GM18511 (cell line): ENCODE data around the gene IQCE.

Experiments used
- ATAC-seq: cut with Tn5 transposase; IDR thresholded peaks from one replicate; pipeline ENCODE4 v1.9.1; 2021; ENCODE audit warnings: mild to moderate bottlenecking, moderate library complexity; ENCODE audit not compliant: unreplicated experiment

The IQCE gene, protein sequence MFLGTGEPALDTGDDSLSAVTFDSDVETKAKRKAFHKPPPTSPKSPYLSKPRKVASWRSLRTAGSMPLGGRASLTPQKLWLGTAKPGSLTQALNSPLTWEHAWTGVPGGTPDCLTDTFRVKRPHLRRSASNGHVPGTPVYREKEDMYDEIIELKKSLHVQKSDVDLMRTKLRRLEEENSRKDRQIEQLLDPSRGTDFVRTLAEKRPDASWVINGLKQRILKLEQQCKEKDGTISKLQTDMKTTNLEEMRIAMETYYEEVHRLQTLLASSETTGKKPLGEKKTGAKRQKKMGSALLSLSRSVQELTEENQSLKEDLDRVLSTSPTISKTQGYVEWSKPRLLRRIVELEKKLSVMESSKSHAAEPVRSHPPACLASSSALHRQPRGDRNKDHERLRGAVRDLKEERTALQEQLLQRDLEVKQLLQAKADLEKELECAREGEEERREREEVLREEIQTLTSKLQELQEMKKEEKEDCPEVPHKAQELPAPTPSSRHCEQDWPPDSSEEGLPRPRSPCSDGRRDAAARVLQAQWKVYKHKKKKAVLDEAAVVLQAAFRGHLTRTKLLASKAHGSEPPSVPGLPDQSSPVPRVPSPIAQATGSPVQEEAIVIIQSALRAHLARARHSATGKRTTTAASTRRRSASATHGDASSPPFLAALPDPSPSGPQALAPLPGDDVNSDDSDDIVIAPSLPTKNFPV

DNA sequence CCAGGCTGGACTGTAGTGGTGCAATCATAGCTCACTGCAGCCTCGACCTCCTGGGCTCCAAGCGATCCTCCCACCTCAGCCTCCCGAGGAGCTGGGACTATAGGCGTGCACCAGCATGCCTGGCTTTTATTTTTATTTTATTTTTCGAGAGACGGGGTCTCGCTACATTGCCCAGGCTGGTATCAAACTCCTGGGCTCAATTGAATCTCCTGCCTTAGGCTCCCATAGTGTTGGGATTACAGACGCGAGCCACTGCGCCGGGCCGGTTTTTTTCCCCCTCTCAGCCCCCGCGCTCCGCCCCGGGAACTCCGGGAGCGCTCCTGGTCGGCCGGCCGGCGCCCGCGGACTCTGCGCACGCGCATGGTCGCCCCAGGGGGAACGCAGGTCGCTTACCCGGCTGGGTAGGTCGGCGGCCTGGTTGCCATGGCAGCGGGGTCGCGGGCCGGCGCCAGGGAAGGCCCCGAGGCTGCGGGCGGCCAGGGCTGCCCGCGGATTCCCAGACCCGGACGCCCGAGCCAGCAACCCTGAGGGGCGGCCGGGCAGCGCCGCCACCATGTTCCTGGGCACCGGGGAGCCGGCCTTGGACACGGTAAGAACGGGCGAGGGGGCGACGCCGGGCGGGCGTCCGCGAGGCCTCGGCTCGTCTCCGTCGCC is at the start of gene IQCE:
Gene IQCE, plus strand, starts transcription at position 351 of the 654 bp plus-strand sequence. Its CDS starts 203 bp downstream, at position 554.
- peak; percentile 49 for ATAC-seq

GRCh38 chr7:2509298-2509906 is 49.4 kb upstream of the IQCE start:
- ATAC-seq = no peak

DNA sequence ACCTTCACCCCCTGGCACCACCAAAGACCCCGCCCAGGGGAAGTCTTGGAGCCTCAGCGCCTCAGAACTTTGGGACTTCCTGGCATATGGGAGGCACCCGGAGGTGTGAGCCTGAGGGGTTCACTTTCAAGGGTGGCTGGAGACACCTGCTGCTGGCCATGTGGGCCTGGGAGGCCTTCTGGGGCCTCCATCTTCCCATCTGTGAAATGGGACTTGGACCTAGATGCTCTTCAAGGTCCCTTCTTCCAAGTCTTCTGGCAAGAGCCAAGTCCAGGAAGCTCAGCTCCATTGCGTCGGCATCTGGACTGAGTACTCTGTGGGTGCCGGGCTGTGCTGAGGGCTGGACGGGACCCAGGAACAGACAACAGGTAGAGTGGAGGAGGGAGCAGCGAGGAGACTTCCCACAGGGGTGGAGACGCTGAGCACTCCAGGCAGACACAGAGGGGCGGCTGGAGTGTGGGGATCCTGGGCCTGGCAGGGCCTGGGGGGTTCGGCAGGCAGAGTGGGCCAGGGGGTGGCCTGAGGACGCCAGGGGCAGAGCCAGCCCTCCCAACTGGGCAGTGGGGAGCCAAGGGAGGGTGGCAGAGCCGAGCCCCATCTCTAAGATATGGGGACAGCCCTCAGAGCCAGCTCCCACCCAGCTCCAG is 48.5 kb upstream of the IQCE start:
- no peak for ATAC-seq

- peak; percentile 49 for ATAC-seq
Measured at GRCh38 chr7:2510909-2511768, 47.6 kb upstream of the IQCE start.

DNA sequence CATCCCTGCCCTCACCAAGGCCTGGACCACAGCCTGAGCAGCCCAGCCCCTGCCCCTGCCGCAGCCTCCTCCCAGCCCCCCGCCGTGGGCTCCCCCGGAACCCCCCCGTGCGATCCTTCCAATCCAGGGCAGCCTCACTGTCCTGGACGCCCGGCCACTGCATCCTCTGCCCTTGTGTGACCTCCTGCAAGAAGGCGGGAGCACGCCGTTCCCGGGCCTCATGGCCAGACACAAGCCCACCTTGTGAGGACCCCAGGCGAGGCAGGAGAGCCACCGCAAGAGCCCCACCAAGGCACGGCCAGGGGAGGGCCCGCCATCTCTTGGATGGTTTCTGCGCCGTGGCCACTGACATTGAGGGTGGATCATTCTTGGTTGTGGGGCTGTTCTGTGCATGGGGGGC is 47.0 kb upstream of the IQCE start:
- ATAC-seq = no peak

DNA sequence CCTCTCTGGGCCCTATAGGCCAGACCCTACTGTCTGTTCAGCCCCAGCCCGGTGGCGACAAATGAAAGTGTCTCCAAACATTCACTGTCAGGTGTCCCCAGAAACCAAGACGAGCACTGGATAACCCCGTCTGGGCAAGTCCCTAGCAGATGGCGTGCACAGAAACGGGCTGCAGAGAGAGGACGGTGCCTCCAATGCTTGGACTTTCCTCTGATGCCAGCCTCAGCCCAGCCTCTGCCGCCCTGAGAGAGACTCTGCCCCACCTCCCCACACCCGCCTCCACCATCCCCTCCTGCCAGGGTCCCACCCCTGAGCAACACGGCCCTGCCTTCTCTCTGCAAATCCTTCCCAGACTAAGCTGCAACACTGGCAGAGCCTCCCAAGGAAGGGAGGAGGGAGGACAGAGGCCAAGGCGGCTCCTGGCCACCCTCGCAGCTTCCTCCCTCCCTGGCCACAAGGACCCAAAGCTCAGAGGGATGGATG is 46.6 kb upstream of the IQCE start:
- ATAC-seq = no peak

DNA sequence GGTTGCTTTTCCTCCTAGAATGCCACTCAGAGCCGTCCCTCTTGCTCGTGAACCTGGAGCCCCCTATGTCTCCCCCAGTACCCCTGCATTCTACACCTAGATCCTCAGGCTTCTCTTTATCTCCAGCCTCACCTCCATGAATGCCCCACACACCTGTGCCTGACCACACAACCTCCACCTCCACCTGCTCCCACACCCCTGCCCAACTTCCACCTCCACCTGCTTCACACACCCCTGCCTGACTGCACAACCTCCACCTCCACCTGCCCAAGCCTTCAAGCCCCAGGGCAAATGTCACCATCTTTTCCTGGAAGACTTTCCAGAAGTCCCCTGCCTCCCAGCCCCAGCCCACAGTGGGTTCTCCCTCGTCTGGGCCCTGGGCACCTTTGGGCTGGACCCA is 46.1 kb upstream of the IQCE start:
- ATAC-seq = no peak

DNA sequence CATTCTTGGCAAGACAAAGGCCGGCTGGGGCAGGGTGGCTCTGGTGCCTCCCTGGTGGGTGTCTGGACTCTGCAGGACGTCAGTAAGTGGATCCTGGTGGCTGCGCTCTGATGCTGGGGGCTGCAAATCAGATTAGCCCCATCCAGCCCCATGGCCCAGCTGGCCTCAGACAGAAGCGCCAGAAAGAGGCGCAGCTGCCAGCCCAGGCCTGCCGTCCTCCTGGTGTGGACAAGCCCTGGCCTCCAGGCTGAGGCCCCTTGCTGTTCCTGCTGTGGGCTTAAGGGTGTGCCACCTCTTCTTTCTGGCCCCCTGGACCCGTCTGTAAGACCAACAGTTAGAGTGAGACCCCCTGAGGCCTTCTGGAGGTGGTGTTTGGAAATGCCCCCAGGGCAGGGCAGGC is 45.1 kb upstream of the IQCE start:
- no peak for ATAC-seq

DNA sequence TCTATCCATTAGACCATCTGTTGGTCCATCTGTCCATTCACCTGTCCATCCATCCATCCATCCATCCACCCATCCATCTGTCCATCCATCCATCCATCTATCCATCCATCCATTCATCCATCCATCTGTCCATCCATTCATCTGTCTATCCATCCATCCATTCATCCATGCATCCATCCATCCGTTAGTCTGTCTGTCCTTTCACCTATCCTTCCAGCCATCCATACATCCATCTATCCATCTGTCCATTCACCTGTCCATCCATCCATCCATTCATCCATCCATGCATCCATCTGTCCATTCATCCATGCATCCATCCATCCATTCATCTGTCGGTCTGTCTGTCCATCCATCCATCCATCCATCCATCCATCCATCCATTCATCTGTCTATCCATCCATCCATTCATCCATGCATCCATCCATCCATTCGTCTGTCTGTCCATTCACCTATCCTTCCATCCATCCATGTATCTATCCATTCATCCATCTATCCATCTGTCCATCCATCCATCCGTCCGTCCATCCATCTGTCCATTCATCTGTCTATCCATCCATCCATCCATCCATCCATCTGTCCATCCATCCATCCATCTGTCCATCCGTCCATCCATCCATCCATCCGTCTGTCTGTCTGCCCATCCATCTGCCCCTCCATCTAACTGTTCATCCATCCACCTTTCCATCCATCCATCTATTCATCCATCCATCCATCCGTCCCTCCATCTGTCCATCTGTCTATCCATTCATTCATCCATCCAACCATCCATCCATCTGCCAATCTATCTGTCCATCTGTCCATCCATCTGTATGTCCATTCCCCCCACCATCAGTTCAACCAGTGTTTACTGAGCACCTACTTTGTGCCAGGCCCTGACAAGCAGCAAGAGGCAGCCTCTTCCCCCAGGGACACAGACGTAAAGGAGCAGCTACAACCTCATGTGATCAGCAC is 44.0 kb upstream of the IQCE start:
- ATAC-seq = no peak

- no peak for ATAC-seq
Measured at GRCh38 chr7:2515424-2516193, 43.2 kb upstream of the IQCE start.

- ATAC-seq = no peak
Measured at GRCh38 chr7:2516194-2516555, 42.6 kb upstream of the IQCE start.

DNA sequence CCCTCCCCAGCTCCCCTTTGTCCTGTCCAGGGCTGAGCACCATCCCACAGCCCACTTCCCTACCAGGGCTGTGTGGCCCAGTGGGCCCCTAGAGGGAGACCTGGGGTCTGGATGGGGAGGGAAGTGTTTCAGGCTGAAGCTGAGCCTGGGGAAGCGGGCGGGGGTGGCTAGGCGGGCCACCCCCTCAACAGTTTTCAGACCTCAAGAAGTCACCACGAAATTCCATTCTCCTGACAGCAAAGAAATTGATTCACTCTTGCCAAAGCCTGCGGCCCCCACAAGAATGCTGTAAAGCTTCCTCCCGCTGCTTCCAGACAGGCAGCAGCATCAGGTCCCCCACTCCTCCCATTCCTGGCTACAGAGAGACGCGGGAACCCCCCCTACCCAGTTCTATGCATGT is 41.8 kb upstream of the IQCE start:
- no peak for ATAC-seq

GRCh38 chr7:2517678-2518507 is 40.9 kb upstream of the IQCE start:
- no peak for ATAC-seq

GRCh38 chr7:2518737-2519118 is 40.1 kb upstream of the IQCE start:
- ATAC-seq = no peak

- peak; percentile 80 for ATAC-seq
Measured at GRCh38 chr7:2519119-2519930, 39.5 kb upstream of the IQCE start, which contains the start of gene LFNG. TSS of gene LFNG (plus strand) at chr7:2519774. CDS start at chr7:2519862, 88 bp downstream.

DNA sequence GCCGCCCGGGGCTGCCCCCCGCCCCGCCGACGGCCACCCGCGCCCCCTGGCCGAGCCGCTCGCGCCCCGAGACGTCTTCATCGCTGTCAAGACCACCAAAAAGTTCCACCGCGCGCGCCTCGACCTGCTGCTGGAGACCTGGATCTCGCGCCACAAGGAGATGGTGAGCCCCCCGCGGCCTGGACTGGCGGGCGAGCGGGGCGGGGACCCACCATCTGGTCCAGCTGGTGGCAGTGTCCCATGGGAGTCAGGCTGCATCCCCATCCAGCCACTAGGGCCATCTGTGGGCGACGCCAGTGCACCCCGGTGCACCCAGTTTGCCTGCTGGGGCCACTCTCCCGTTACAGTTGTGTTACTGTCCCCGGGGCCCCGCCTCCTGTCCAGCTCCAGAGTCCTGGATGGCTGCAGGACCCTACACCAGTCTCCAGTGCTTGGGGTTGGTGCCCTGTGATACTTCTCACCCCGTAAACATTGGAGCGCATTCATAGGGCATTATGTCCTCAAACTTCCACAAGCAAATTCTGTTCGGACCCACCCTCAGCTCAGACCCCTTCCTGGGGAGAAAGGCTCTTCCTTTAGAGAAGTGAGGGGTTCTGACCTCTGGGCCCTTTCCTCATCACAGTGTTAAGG is 38.5 kb upstream of the IQCE start:
- ATAC-seq = peak; percentile 16
